GM12878 (cell line): ENCODE data around the gene SNRPA. TPM values are rescaled to one million over a fixed set of nuclear protein-coding genes. Genes with fewer than 3 reads are reported as not detected.
A peak's percentile ranks its signal among the peaks of the same experiment; 100 is the strongest.

Experiments used
- ATF7 ChIP-seq: fragments of 450-650 bp; IDR thresholded peaks from 2 replicates; pipeline ENCODE4 v1.6.1; 2016; ENCODE audit warnings: low read depth, mild to moderate bottlenecking
- BHLHE40 ChIP-seq, 2 experiments: fragments of 450-650 bp in 1 of 2; IDR thresholded peaks; 2 replicates each; pipeline ENCODE4 v1.6.1; 2011 to 2017; ENCODE audit warnings: low read depth in 2 of 2, borderline replicate concordance in 1 of 2, improper control_type of control experiment in 1 of 2, low read length in 1 of 2, mild to moderate bottlenecking in 1 of 2
- CHD4 ChIP-seq: fragments of 200-600 bp; sonication (generic); IDR thresholded peaks from 2 replicates; pipeline ENCODE4 v1.6.1; 2016; ENCODE audit warnings: mild to moderate bottlenecking
- CREB1 ChIP-seq: IDR thresholded peaks from 2 replicates; pipeline ENCODE4 v1.6.1; 2012; ENCODE audit warnings: low read depth, mild to moderate bottlenecking, inconsistent platforms
- CREM ChIP-seq: IDR thresholded peaks from 2 replicates; pipeline ENCODE4 v1.6.1; 2014; ENCODE audit warnings: antibody characterized with exemption, low read depth
- E2F8 ChIP-seq: fragments of 450-650 bp; IDR thresholded peaks from 2 replicates; pipeline ENCODE4 v1.6.1; 2018; ENCODE audit warnings: mild to moderate bottlenecking, low read depth, moderate library complexity; ENCODE audit not compliant: partially characterized antibody
- ESRRA ChIP-seq: IDR thresholded peaks from 2 replicates; pipeline ENCODE4 v1.6.1; 2012; ENCODE audit warnings: mild to moderate bottlenecking, low read length, improper control_type of control experiment
- GABPA ChIP-seq: IDR thresholded peaks from 2 replicates; pipeline ENCODE4 v1.6.1; 2014; ENCODE audit warnings: antibody characterized with exemption, low read depth, mild to moderate bottlenecking, inconsistent platforms
- IKZF1 ChIP-seq: fragments of 450-650 bp; conservative IDR thresholded peaks from 2 replicates; pipeline ENCODE4 v1.6.1; 2017; ENCODE audit warnings: antibody characterized with exemption, mild to moderate bottlenecking
- JUND ChIP-seq: IDR thresholded peaks from 2 replicates; pipeline ENCODE4 v1.6.1; 2012; ENCODE audit warnings: low read depth, mild to moderate bottlenecking, low read length, improper control_type of control experiment, moderate library complexity
- MTA3 ChIP-seq: IDR thresholded peaks from 2 replicates; pipeline ENCODE4 v1.6.1; 2012; ENCODE audit warnings: low read length, inconsistent platforms, borderline replicate concordance
- MYB ChIP-seq: fragments of 150-350 bp; IDR thresholded peaks from 2 replicates; pipeline ENCODE4 v1.6.1; 2014; ENCODE audit warnings: mild to moderate bottlenecking, low read depth, low read length, borderline replicate concordance
- NBN ChIP-seq: fragments of 450-650 bp; IDR thresholded peaks from 2 replicates; pipeline ENCODE4 v1.6.1; 2016
- RAD21 ChIP-seq: IDR thresholded peaks from 2 replicates; pipeline ENCODE4 v1.6.1; 2011; ENCODE audit warnings: mild to moderate bottlenecking, low read depth, low read length, moderate library complexity; ENCODE audit not compliant: insufficient read depth
- RELB ChIP-seq: fragments of 450-650 bp; IDR thresholded peaks from 2 replicates; pipeline ENCODE4 v1.6.1; 2017; ENCODE audit warnings: low read depth, mild to moderate bottlenecking, moderate library complexity
- RUNX3 ChIP-seq: IDR thresholded peaks from 2 replicates; pipeline ENCODE4 v1.6.1; 2012; ENCODE audit warnings: low read length, inconsistent platforms
- SMC3 ChIP-seq: IDR thresholded peaks from 2 replicates; pipeline ENCODE4 v1.6.1; 2011; ENCODE audit warnings: low read length, improper control_type of control experiment, borderline replicate concordance
- SREBF2 ChIP-seq: IDR thresholded peaks from 2 replicates; pipeline ENCODE4 v1.6.1; 2012; ENCODE audit warnings: mild to moderate bottlenecking, low read length
- STAT3 ChIP-seq: IDR thresholded peaks from 2 replicates; pipeline ENCODE4 v1.6.1; 2011; ENCODE audit warnings: low read depth, low read length, improper control_type of control experiment
- SUPT20H ChIP-seq: IDR thresholded peaks from 2 replicates; pipeline ENCODE4 v1.6.1; 2011; ENCODE audit warnings: low read depth, mild to moderate bottlenecking, low read length, moderate library complexity, borderline replicate concordance; ENCODE audit not compliant: control insufficient read depth
- TCF3 ChIP-seq: IDR thresholded peaks from 2 replicates; pipeline ENCODE4 v1.6.1; 2012; ENCODE audit warnings: low read depth, mild to moderate bottlenecking, low read length, borderline replicate concordance; ENCODE audit not compliant: insufficient read depth
- ZBTB33 ChIP-seq: fragments of 450-650 bp; IDR thresholded peaks from 2 replicates; pipeline ENCODE4 v1.6.1; 2017; ENCODE audit warnings: mild to moderate bottlenecking
- ZBTB40 ChIP-seq: fragments of 450-650 bp; IDR thresholded peaks from 2 replicates; pipeline ENCODE4 v1.6.1; 2016; ENCODE audit warnings: mild to moderate bottlenecking, moderate library complexity, borderline replicate concordance
- polyA plus RNA-seq, 11 experiments: library from polyadenylated mRNA; depleted of rRNA in 4 of 11; unstranded in 6 of 11; stranded (reverse) in 5 of 11; fragments of >200 nt; fragmentation: Nextera tagmentation in 4 of 11; fragmentation: Illumina TruSeq in 1 of 11; extraction: Ambion mirVana in 4 of 11; extraction: Trizol in 1 of 11; gene quantifications; 1 replicate in 1 of 11; 2 replicates in 10 of 11; pipeline versions ENCODE4 v1.2.1 to v1.2.3, GENCODE V29; 2011 to 2016; ENCODE audit warnings: inconsistent platforms in 2 of 11, missing spikeins in 2 of 11, low read depth in 1 of 11
- total RNA-seq, 4 experiments: library from RNA; depleted of rRNA in 3 of 4; stranded (reverse); fragments of >200 nt in 3 of 4; fragmentation: Illumina TruSeq in 1 of 4; extraction: Trizol in 1 of 4; gene quantifications; 2 replicates each; pipeline versions ENCODE4 v1.2.1 to v1.2.3, GENCODE V29; 2013 to 2021

Gene SNRPA
- total and polyA plus RNA-seq, 10 of the 15 experiments (the other 5 are each of a cell fraction or from before 2014, with no cell fraction given): 14.8 to 299 (median 202) TPM

- no peak for TF ChIP-seq CHD4
- no peak for TF ChIP-seq IKZF1
- no peak for TF ChIP-seq RUNX3
- TF ChIP-seq TCF3: no peak
- no peak for TF ChIP-seq SMC3
- TF ChIP-seq RAD21: no peak
- no peak for TF ChIP-seq RELB
- TF ChIP-seq MTA3: no peak
- TF ChIP-seq SUPT20H: no peak
- no peak for TF ChIP-seq MYB
- TF ChIP-seq NBN: peak; percentile 47
- TF ChIP-seq ZBTB33: no peak
- no peak for TF ChIP-seq SREBF2
- TF ChIP-seq STAT3: no peak
- TF ChIP-seq ATF7: no peak
- no peak for TF ChIP-seq GABPA
- 0 out of 2 replicates have a peak, but pooled peaks have one; percentile 36 for TF ChIP-seq ESRRA
- TF ChIP-seq BHLHE40 (IDR thresholded peaks at IDR 0.05; ENCODE audit: borderline replicate concordance in 1 of 2, low read depth in 2 of 2, low read length in 1 of 2): no peak
- no peak for TF ChIP-seq E2F8
- TF ChIP-seq ZBTB40: no peak
- TF ChIP-seq CREB1: no peak
- TF ChIP-seq CREM: no peak
- no peak for TF ChIP-seq JUND
Observed at GRCh38 chr19:40777645-40777936, 26.6 kb downstream of the SNRPA start (continued).
